NAMALWA (cell line): ENCODE data around the gene LENG1.
A peak's percentile ranks its signal among the peaks of the same experiment; 100 is the strongest.

Experiments
- DNase-seq: peaks from one replicate; pipeline ENCODE4 v3.0.0-alpha.2; 2015; ENCODE audit warnings: low spot score

LENG1 gene

GRCh38 chr19:54164369-54165068, 5.0 kb upstream of the LENG1 start:
- peak; percentile 44 for DNase-seq

GRCh38 chr19:54162884-54163283, 3.4 kb upstream of the LENG1 start:
- DNase-seq = no peak

GRCh38 chr19:54162241-54162805, 2.8 kb upstream of the LENG1 start:
- DNase-seq = peak; percentile 94

GRCh38 chr19:54160854-54161253, 1.3 kb upstream of the LENG1 start:
- no peak for DNase-seq

GRCh38 chr19:54160182-54160811, 776 bp upstream of the LENG1 start:
- DNase-seq = no peak

GRCh38 chr19:54158812-54159351, 639 bp downstream of the LENG1 start:
- DNase-seq = peak; percentile 72

GRCh38 chr19:54156953-54157352, 2.6 kb downstream of the LENG1 start:
- no peak for DNase-seq

- no peak for DNase-seq
Observed at GRCh38 chr19:54156490-54156889, 3.0 kb downstream of the LENG1 start.

- no peak for DNase-seq
Observed at GRCh38 chr19:54155694-54156093, 3.8 kb downstream of the LENG1 start.

GRCh38 chr19:54154603-54155345, 4.7 kb downstream of the LENG1 start:
- peak; percentile 50 for DNase-seq

- DNase-seq = no peak
Observed at GRCh38 chr19:54153731-54154326, 5.7 kb downstream of the LENG1 start.

GRCh38 chr19:54152878-54153524, 6.5 kb downstream of the LENG1 start:
- no peak for DNase-seq

- no peak for DNase-seq
Observed at GRCh38 chr19:54152267-54152666, 7.3 kb downstream of the LENG1 start.

GRCh38 chr19:54151362-54152035, 8.0 kb downstream of the LENG1 start:
- DNase-seq = no peak

GRCh38 chr19:54149021-54149812, 10.3 kb downstream of the LENG1 start:
- no peak for DNase-seq

GRCh38 chr19:54148158-54148557, 11.4 kb downstream of the LENG1 start:
- DNase-seq = no peak

- no peak for DNase-seq
Observed at GRCh38 chr19:54147676-54148075, 11.8 kb downstream of the LENG1 start.

GRCh38 chr19:54145541-54146158, 13.9 kb downstream of the LENG1 start:
- no peak for DNase-seq

- no peak for DNase-seq
Observed at GRCh38 chr19:54142166-54142780, 17.2 kb downstream of the LENG1 start.
